Measurements from ENCODE around the gene MINDY3.
"Not testable (repeated sequence)": the region's sequence is repeated elsewhere in the genome, so short reads cannot be mapped to it uniquely, and the experiment has no call there.

Gene MINDY3

DNA sequence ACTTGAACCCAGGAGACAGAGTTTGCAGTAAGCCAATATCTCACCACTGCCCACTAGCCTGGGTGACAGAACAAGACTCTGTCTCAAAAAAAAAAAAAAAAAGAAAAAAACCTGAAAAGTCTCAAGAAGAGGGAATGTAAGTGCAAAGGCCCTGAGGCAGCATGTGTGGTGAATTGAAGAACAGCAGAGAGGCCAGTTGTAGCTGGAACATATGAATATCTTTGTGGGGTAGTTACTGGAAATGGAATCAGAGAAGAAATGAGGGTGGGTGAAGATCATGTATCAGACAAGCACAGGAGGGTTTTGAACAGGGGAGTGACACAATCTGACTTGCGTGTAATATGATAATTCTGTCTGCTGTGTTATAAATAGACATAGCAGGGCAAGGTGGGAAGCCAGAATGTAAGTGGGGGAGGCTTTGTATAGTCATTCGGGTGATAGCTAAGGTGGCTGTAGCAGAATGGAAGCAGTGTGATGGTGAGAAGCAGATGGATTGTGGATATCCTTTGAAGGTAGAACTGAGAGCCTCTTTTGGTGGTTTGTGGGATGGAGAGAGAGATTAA is 95.3 kb downstream of the MINDY3 start:
- TF ChIP-seq, protein P1, sequence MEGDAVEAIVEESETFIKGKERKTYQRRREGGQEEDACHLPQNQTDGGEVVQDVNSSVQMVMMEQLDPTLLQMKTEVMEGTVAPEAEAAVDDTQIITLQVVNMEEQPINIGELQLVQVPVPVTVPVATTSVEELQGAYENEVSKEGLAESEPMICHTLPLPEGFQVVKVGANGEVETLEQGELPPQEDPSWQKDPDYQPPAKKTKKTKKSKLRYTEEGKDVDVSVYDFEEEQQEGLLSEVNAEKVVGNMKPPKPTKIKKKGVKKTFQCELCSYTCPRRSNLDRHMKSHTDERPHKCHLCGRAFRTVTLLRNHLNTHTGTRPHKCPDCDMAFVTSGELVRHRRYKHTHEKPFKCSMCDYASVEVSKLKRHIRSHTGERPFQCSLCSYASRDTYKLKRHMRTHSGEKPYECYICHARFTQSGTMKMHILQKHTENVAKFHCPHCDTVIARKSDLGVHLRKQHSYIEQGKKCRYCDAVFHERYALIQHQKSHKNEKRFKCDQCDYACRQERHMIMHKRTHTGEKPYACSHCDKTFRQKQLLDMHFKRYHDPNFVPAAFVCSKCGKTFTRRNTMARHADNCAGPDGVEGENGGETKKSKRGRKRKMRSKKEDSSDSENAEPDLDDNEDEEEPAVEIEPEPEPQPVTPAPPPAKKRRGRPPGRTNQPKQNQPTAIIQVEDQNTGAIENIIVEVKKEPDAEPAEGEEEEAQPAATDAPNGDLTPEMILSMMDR (conservative IDR thresholded peaks at IDR 0.05): no peak
- no peak overlapping the region for H3K27ac ChIP-seq

DNA sequence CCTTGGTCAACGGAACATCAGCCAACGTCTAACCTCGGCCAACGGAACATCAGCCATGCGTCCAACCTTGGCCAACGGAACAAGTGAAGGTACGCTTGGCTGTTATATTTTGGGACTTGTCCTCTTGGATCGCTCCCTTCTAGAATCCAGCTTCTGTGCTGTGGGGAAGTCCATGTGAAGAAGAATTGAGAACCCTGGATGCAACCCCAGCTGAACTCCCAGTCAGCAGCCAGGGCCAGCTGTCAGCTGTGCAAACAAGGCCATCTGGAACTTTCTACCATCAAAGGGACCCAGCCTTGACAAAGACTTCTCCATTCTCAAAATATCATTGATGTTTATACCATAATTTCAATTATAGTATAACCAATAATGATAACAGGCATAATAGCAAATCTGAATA is 97.3 kb downstream of the MINDY3 start:
- TF ChIP-seq, protein P1 (conservative IDR thresholded peaks at IDR 0.05): no peak
- H3K27ac ChIP-seq: no peak overlapping the region

DNA sequence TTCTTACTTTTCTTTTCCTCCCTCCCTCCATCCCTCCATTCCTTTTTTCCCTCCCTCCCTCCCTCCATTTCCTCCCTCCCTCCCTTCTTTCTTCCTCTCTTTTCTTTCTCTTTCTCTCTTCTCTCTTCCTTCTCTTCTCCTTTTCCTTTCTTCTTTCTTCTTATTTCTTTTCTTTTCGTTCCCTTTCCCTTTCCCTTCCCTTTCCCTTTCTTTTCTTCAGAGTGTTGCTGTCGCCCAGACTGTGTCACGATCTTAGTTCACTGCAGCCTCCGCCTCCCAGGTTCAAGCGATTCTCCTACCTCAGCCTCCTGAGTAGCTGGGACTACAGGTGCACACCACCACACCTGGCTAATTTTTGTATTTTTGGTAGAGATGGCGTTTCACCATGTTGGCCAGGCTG is 98.1 kb downstream of the MINDY3 start:
- not testable (repeated sequence) for H3K27ac ChIP-seq

DNA sequence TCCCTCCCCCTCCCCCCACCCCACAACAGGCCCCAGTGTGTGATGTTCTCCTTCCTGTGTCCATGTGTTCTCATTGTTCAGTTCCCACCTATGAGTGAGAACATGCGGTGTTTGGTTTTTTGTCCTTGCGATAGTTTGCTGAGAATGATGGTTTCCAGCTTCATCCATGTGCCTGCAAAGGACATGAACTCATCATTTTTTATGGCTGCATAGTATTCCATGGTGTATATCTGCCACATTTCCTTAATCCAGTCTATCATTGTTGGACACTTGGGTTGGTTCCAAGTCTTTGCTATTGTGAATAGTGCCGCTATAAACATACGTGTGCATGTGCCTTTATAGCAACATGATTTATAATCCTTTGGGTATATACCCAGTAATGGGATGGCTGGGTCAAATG is 99.1 kb downstream of the MINDY3 start:
- H3K27ac ChIP-seq: not testable (repeated sequence)

DNA sequence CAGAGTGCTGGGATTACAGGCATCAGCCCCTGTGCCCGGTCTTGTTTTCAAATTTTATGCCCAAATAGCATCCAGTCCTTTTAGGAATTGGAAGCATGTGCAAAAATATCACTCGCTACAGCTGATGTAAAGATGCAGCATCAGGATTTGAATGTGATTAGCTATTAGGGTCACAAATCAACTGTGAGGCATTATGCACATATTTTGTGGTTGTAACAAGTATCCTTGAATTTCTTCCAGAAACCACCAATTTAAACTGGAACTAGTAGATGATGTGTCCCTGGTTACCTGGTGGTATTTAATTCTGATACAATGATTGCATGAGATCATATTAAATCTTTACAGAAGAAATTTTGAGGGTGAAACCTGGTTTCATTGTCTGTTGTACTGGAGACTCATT is 99.6 kb downstream of the MINDY3 start:
- TF ChIP-seq, protein P1 (conservative IDR thresholded peaks at IDR 0.05): no peak
- H3K27ac ChIP-seq: no peak overlapping the region

DNA sequence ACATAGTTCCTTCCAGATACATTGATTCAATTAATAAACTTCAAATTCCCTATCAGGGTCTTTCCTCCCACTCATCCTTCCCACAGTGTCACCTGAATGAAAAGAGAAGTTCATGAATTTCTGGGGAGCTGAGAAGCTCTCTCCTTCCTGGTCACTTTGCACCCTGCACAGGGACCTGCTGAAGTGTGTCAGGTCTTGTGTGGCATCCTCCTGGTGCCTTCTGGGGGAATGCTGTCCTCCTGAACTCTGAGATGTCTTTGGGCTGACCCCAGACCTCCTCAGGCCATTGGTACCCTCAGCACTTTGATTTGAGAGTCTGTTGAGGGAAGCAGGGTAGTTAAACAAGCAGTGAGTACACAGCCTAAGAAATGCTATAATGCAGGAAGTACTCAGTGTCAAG is 101.0 kb downstream of the MINDY3 start:
- TF ChIP-seq, protein P1 (conservative IDR thresholded peaks at IDR 0.05): no peak

DNA sequence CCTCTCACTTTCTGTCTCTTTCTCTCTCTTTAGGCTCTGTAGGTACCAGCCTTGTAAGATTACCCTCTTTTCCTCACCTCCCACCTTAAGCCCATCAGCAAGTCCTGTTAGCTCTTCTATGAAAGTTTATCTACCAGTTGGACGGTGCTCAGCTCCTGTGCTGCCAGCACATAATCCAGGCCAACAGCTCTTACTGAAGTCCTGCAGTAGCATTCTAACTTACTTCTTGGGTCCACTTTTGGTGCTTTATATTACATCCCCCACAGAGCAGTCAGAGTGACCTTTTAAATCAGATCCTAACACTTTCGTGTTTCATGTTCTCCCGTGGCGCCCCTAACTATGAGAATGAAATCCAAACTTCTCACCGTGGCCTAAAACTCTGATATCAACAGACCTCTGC is 101.7 kb downstream of the MINDY3 start:
- no peak overlapping the region for H3K27ac ChIP-seq
- TF ChIP-seq, protein P1 (conservative IDR thresholded peaks at IDR 0.05): no peak

More for the DNA sequence above, 101.0 kb downstream of the MINDY3 start:
- H3K27ac ChIP-seq: no peak overlapping the region

DNA sequence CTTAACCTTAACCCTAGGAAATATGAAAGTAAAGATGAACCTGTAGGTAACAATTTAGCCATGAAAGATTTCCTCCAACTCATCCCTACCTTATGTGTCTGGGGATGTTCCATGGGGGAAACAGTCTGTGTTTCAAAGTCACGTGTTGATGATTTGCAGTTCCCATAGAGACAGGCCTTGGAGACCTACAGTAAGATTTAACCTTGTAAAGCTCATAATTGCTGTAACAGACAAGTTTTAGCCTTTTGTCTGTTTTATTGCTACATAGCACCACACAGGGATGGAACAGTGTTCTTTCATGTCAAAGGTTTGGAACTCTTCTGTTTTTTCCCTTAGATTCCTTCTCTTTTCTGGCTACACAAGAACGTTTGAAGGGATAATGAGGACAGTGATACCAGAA is 105.4 kb downstream of the MINDY3 start:
- no peak overlapping the region for H3K27ac ChIP-seq
- TF ChIP-seq, protein P1 (conservative IDR thresholded peaks at IDR 0.05): no peak

DNA sequence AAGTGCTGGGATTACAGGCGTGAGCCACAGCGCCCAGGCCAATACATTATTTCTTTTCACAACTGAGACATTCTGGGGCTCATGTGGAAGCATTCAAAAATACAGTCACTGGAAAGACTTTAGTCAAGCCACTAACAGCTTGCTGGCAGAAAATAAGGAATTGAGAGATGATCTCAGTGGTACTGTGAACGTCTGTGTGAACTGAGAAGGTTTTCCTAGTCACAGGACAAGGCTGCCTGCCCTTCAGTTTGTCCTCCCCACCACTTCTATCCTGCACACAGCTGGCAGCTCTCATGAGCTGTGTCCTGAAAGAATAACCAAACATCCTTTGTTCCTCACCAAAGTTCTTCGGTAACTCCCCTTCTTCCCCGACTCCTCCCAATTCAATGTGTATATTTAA is 109.3 kb downstream of the MINDY3 start:
- TF ChIP-seq, protein P1 (conservative IDR thresholded peaks at IDR 0.05): no peak
- H3K27ac ChIP-seq: no peak overlapping the region

Measured in VCaP (cell line).